Gastroesophageal sphincter (tissue), 3 donors: ENCODE results near the gene THEM5.

Source experiments
- EP300 ChIP-seq: sonication (generic); formaldehyde crosslinking; IDR thresholded peaks from one replicate; pipeline ENCODE4 v1.6.1; 2017; ENCODE audit warnings: antibody characterized with exemption, mild to moderate bottlenecking
- POLR2A ChIP-seq, 2 donors: fragments of 450-650 bp; IDR thresholded peaks; one replicate each; pipeline ENCODE4 v1.6.1; 2017; ENCODE audit warnings: antibody characterized with exemption in 2 of 2, mild to moderate bottlenecking in 2 of 2, moderate library complexity in 1 of 2
- TF ChIP-seq, protein P1 (sequence below), 4 experiments: fragments of 200-600 bp in 2 of 4; fragments of 450-650 bp in 2 of 4; sonication (generic) in 1 of 4; IDR thresholded peaks; one replicate each; pipeline ENCODE4 v1.5.1; 2017 to 2019; ENCODE audit warnings: antibody characterized with exemption in 4 of 4, mild to moderate bottlenecking in 2 of 4, moderate library complexity in 2 of 4

DNA sequence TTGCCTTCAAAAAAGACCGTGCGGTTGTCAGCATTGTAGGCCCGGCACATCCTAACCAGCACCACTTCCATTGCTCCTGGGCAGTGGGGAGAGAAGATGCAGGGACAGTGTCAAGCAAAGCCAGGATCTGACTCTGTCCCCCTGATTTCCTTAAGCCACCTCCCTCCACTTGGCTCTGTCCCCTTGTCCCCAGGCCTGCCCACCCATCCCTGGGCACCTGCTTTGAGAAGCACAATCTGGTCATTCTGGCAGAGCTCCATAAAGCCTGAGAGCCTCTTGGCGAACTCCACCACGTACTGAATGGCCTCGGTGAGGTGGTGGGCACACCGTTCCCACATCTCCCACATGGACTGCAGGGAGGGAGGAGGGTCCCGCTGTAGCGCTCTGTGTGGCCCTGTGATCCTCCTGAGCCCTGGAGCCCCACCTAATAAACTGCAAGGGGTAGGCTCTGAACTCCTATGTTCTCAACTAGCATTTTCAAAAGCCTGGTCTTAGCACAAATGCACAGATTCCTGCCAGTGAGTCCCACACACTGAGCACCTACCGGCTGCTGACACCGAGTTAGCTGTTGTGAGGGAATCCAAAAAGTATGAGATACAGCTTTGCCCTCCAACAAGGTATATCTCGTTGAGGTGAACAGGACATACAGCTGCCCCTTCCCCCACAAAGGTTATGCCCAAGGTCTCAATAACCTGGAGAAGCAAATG is 40.1 kb downstream of the THEM5 start:
- TF ChIP-seq EP300: no peak
- TF ChIP-seq, protein P1, sequence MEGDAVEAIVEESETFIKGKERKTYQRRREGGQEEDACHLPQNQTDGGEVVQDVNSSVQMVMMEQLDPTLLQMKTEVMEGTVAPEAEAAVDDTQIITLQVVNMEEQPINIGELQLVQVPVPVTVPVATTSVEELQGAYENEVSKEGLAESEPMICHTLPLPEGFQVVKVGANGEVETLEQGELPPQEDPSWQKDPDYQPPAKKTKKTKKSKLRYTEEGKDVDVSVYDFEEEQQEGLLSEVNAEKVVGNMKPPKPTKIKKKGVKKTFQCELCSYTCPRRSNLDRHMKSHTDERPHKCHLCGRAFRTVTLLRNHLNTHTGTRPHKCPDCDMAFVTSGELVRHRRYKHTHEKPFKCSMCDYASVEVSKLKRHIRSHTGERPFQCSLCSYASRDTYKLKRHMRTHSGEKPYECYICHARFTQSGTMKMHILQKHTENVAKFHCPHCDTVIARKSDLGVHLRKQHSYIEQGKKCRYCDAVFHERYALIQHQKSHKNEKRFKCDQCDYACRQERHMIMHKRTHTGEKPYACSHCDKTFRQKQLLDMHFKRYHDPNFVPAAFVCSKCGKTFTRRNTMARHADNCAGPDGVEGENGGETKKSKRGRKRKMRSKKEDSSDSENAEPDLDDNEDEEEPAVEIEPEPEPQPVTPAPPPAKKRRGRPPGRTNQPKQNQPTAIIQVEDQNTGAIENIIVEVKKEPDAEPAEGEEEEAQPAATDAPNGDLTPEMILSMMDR (IDR thresholded peaks at IDR 0.05): no peak
- TF ChIP-seq POLR2A (IDR thresholded peaks at IDR 0.05): no peak
